CD14-positive monocyte (primary cell): Measurements from ENCODE around the gene KLHL25. TPM values are rescaled to one million over a fixed set of nuclear protein-coding genes. Genes with fewer than 3 reads are reported as not detected.
A peak's percentile ranks its signal among the peaks of the same experiment; 100 is the strongest.

Experiments used
- DNase-seq, 3 donors: peaks; one replicate each; pipeline ENCODE4 v3.0.0-alpha.2; 2011 to 2022
- H2AFZ ChIP-seq: 2 replicates; pipeline ENCODE4 v1.6.0; 2012; ENCODE audit warnings: mild to moderate bottlenecking, low read depth, low read length, inconsistent platforms; ENCODE audit not compliant: insufficient read depth, poor library complexity, severe bottlenecking
- H3K27ac ChIP-seq, 2 donors: 1 replicate in 1 of 2; 2 replicates in 1 of 2; pipeline ENCODE4 v1.5.1; 2012 to 2013; ENCODE audit warnings: low read length in 2 of 2, control low read depth in 1 of 2, inconsistent platforms in 1 of 2, low read depth in 1 of 2, mild to moderate bottlenecking in 1 of 2
- H3K27me3 ChIP-seq, 2 donors: one replicate each; pipeline versions ENCODE4 v1.6.0 to v1.6.1; 2011 to 2013; ENCODE audit warnings: low read length in 2 of 2; ENCODE audit not compliant: control insufficient read depth in 2 of 2, insufficient read depth in 2 of 2
- H3K36me3 ChIP-seq, 2 donors: replicated peaks in 1 of 2; 1 replicate in 1 of 2; 2 replicates in 1 of 2; pipeline versions ENCODE4 v1.5.1 to v1.6.1; 2012 to 2013; ENCODE audit warnings: low read length in 2 of 2, control low read depth in 1 of 2, inconsistent platforms in 1 of 2, mild to moderate bottlenecking in 1 of 2; ENCODE audit not compliant: insufficient read depth in 2 of 2, control insufficient read depth in 1 of 2
- H3K4me1 ChIP-seq, 2 donors: 1 replicate in 1 of 2; 2 replicates in 1 of 2; pipeline versions ENCODE4 v1.5.1 to v1.6.1; 2012 to 2013; ENCODE audit warnings: low read length in 2 of 2, control low read depth in 1 of 2, inconsistent platforms in 1 of 2, mild to moderate bottlenecking in 1 of 2, moderate library complexity in 1 of 2; ENCODE audit not compliant: insufficient read depth in 2 of 2, control insufficient read depth in 1 of 2
- H3K4me2 ChIP-seq: replicated peaks from 2 replicates; pipeline ENCODE3; 2012; ENCODE audit warnings: low read length, moderate library complexity, mild to moderate bottlenecking; ENCODE audit not compliant: poor library complexity, severe bottlenecking; ENCODE audit errors: extremely low read depth
- H3K4me3 ChIP-seq, 3 experiments: fragments of 200-600 bp in 1 of 3; sonication (generic) in 1 of 3; replicated peaks in 1 of 3; 1 replicate in 2 of 3; 2 replicates in 1 of 3; pipeline ENCODE4 v1.5.1; 2011 to 2013; ENCODE audit warnings: low read length in 3 of 3, mild to moderate bottlenecking in 3 of 3, control low read depth in 2 of 3, low read depth in 2 of 3, inconsistent platforms in 1 of 3, moderate library complexity in 1 of 3
- H3K79me2 ChIP-seq: 2 replicates; pipeline ENCODE4 v1.6.0; 2012; ENCODE audit warnings: mild to moderate bottlenecking, control low read depth, inconsistent platforms, low read length, moderate library complexity; ENCODE audit not compliant: insufficient read depth
- H3K9ac ChIP-seq: 2 replicates; pipeline ENCODE4 v1.6.0; 2017; ENCODE audit warnings: low read length, mild to moderate bottlenecking; ENCODE audit not compliant: insufficient read depth, poor library complexity, severe bottlenecking
- H3K9me3 ChIP-seq, 2 donors: replicated peaks in 1 of 2; 1 replicate in 1 of 2; 2 replicates in 1 of 2; pipeline versions ENCODE4 v1.5.1 to v1.6.1; 2012 to 2013; ENCODE audit warnings: low read length in 2 of 2, control low read depth in 1 of 2; ENCODE audit not compliant: control insufficient read depth in 1 of 2, insufficient read depth in 1 of 2
- H4K20me1 ChIP-seq: 2 replicates; pipeline ENCODE4 v1.6.0; 2012; ENCODE audit warnings: mild to moderate bottlenecking, low read length, control low read depth, moderate library complexity; ENCODE audit not compliant: insufficient read depth
- H3K27ac Mint-ChIP-seq, 7 donors: one replicate each; pipeline ENCODE4 v1.8.0; 2020; ENCODE audit warnings: mild to moderate bottlenecking in 7 of 7, mixed read lengths in 7 of 7, moderate library complexity in 6 of 7, inconsistent platforms in 2 of 7
- H3K27me3 Mint-ChIP-seq, 3 donors: one replicate each; pipeline ENCODE4 v1.8.0; 2021 to 2022; ENCODE audit warnings: low read depth in 3 of 3, mild to moderate bottlenecking in 3 of 3, mixed read lengths in 3 of 3, moderate library complexity in 3 of 3, inconsistent platforms in 1 of 3
- H3K36me3 Mint-ChIP-seq, 2 donors: one replicate each; pipeline ENCODE4 v1.8.0; 2020; ENCODE audit warnings: mixed read lengths in 2 of 2, inconsistent platforms in 1 of 2, mild to moderate bottlenecking in 1 of 2
- H3K4me1 Mint-ChIP-seq: one replicate; pipeline ENCODE4 v1.8.0; 2020; ENCODE audit warnings: mild to moderate bottlenecking, mixed read lengths
- H3K4me3 Mint-ChIP-seq, 2 donors: one replicate each; pipeline ENCODE4 v1.8.0; 2020; ENCODE audit warnings: mild to moderate bottlenecking in 2 of 2, mixed read lengths in 2 of 2, moderate library complexity in 1 of 2
- H3K9me3 Mint-ChIP-seq, 7 donors: one replicate each; pipeline ENCODE4 v1.8.0; 2020 to 2022; ENCODE audit warnings: mixed read lengths in 7 of 7, mild to moderate bottlenecking in 6 of 7, moderate library complexity in 6 of 7, inconsistent platforms in 2 of 7
- CTCF ChIP-seq: fragments of 200-600 bp; IDR thresholded peaks from one replicate; pipeline ENCODE4 v1.8.0; 2022; ENCODE audit warnings: antibody characterized with exemption, mild to moderate bottlenecking
- WGBS: methylation state at CpG from one replicate; pipeline ENCODE4 v1.1.5; 2013; ENCODE audit warnings: missing lambda C conversion rate; ENCODE audit not compliant: insufficient coverage; 5-methylcytosine and 5-hydroxymethylcytosine counted together
- intact Hi-C, 2 donors: fragments of 100-400 bp; cut with micrococcal nuclease; formaldehyde crosslinking; loops; one replicate each; pipeline versions ENCODE4 v1.15.0 to v1.15.1; 2023
- polyA plus RNA-seq, 3 donors: library from polyadenylated mRNA; depleted of rRNA in 1 of 3; unstranded in 2 of 3; stranded (reverse) in 1 of 3; fragments of 300-500 nt in 2 of 3; fragments of >200 nt in 1 of 3; fragmentation: Illumina TruSeq in 2 of 3; gene quantifications; 1 replicate in 2 of 3; 2 replicates in 1 of 3; pipeline ENCODE4 v1.2.3, GENCODE V29; 2012 to 2021

KLHL25 gene
- polyA plus RNA-seq, 3 donors, result 0.27 to 0.60 (median 0.40) TPM

GRCh38 chr15:85752124-85752475 lies 42.6 kb downstream of the KLHL25 start:
- Mint-ChIP-seq H3K4me1 (peaks cover 16% of the 10 kb centered on the region), H3K27me3 (peaks cover 0 to 7% (median 1%) of the 10 kb centered on the region in 3 donors), H3K27ac (peak overlapping the region in 2 of 7 donors; percentile 24 to 76), H3K4me3 (no peak overlapping the region), H3K9me3 (peaks cover 0 to 2% (median 0%) of the 10 kb centered on the region in 7 donors), H3K36me3 (peaks cover 19 to 26% of the 10 kb centered on the region in 2 donors)
- Histone ChIP-seq H3K9ac (no peak overlapping the region), H3K27me3 (no peaks in the 10 kb centered on the region), H3K4me2 (no peak overlapping the region), H3K27ac (no peak overlapping the region), H3K79me2 (no peaks in the 10 kb centered on the region), H2AFZ (no peak overlapping the region), H3K36me3 (peaks cover 18 to 25% of the 10 kb centered on the region in 2 donors), H3K4me3 (no peak overlapping the region), H3K4me1 (peaks cover 6 to 7% of the 10 kb centered on the region in 2 donors), H4K20me1 (peaks cover 48% of the 10 kb centered on the region), H3K9me3 (no peaks in the 10 kb centered on the region)
- 93% methylated on average over 14 of the region's 15 CpGs for WGBS
- intact Hi-C loops, result no loop called here
- no peak for DNase-seq
- TF ChIP-seq CTCF, result no peak

- DNase-seq, result no peak
- Histone ChIP-seq H3K79me2 (no peaks in the 10 kb centered on the region), H3K9ac (no peak overlapping the region), H3K36me3 (peaks cover 24 to 31% of the 10 kb centered on the region in 2 donors), H3K9me3 (no peaks in the 10 kb centered on the region), H3K4me3 (no peak overlapping the region), H4K20me1 (peaks cover 54% of the 10 kb centered on the region), H3K27me3 (no peaks in the 10 kb centered on the region), H3K27ac (no peak overlapping the region), H3K4me2 (no peak overlapping the region), H2AFZ (no peak overlapping the region), H3K4me1 (peaks cover 1 to 3% of the 10 kb centered on the region in 2 donors)
- Mint-ChIP-seq H3K36me3 (peaks cover 25 to 32% of the 10 kb centered on the region in 2 donors), H3K27ac (peak overlapping the region in 4 of 7 donors; percentile 45 to 76 (median 66)), H3K27me3 (peaks cover 0 to 7% (median 1%) of the 10 kb centered on the region in 3 donors), H3K4me1 (peaks cover 12% of the 10 kb centered on the region), H3K4me3 (no peak overlapping the region), H3K9me3 (peaks cover 0 to 2% (median 0%) of the 10 kb centered on the region in 7 donors)
- intact Hi-C loops, result no loop called here
- no peak for TF ChIP-seq CTCF
- 51% methylated on average over 10 of the region's 15 CpGs for WGBS
Observed at GRCh38 chr15:85751291-85752123, 43.2 kb downstream of the KLHL25 start.
